HepG2 (cell line): ENCODE results near the gene SPTAN1. TPM values are rescaled to one million over a fixed set of nuclear protein-coding genes. Genes with fewer than 3 reads are reported as not detected.

Experiments used
- ATAC-seq: fragments of 200-7000 bp; cut with Tn5 transposase; 3 replicates; pipeline ENCODE4 v1.9.1; 2020; ENCODE audit warnings: mild to moderate bottlenecking, moderate library complexity
- BruUV-seq: library from RNA; stranded (reverse); fragments of 400-500 nt; replicated peaks from 2 replicates; lab custom pipeline; 2021; lab: Mats Ljungman, UMichigan
- CTCF ChIA-PET: fragments of 300-600 bp; formaldehyde crosslinking; extraction: SDS; loops from one replicate; lab custom pipeline; 2021; ENCODE audit warnings: low total read pairs, inconsistent platforms, low intra/inter-chr PET ratio; lab: Yijun Ruan, JAX
- POLR2A ChIA-PET: fragments of 350-600 bp; sonication (Branson Sonifier 250); formaldehyde crosslinking; loops from one replicate; lab custom pipeline; 2020; ENCODE audit warnings: antibody characterized with exemption, inconsistent platforms; lab: Yijun Ruan, JAX
- DNase-seq: peaks from one replicate; pipeline ENCODE4 v3.0.0-alpha.2; 2015; ENCODE audit warnings: low spot score
- FAIRE-seq: peaks from 3 replicates; lab custom pipeline; 2011; peaks lifted over from hg19 to GRCh38; lab: Jason Lieb, UNC
- H2AFZ ChIP-seq: one replicate; pipeline ENCODE4 v1.6.1; 2011; ENCODE audit warnings: low read length, inconsistent platforms
- H3K27ac ChIP-seq: fragments of 300-600 bp; 3 replicates; pipeline ENCODE4 v1.8.0; 2011; ENCODE audit warnings: mixed run types, mild to moderate bottlenecking, mixed read lengths, low read length, inconsistent platforms; ENCODE audit not compliant: insufficient read depth; ENCODE audit errors: extremely low read length
- H3K27me3 ChIP-seq, 2 experiments: fragments of 200-600 bp in 1 of 2; 2 replicates in 1 of 2; 3 replicates in 1 of 2; pipeline versions ENCODE4 v1.6.0 to v1.8.0; 2011; ENCODE audit warnings: low read length in 2 of 2, mild to moderate bottlenecking in 2 of 2, moderate library complexity in 2 of 2, inconsistent platforms in 1 of 2; ENCODE audit not compliant: insufficient read depth in 2 of 2, control insufficient read depth in 1 of 2
- H3K36me3 ChIP-seq, 2 experiments: fragments of 200-600 bp in 1 of 2; replicated peaks in 1 of 2; 2 replicates in 1 of 2; 3 replicates in 1 of 2; pipeline versions ENCODE4 v1.5.1 to v1.8.0; 2011; ENCODE audit warnings: low read length in 2 of 2, inconsistent platforms in 1 of 2; ENCODE audit not compliant: insufficient read depth in 2 of 2, control insufficient read depth in 1 of 2
- H3K4me1 ChIP-seq: 2 replicates; pipeline ENCODE4 v1.5.1; 2012; ENCODE audit warnings: low read length, inconsistent platforms; ENCODE audit not compliant: insufficient read depth
- H3K4me2 ChIP-seq: 2 replicates; pipeline ENCODE4 v1.6.0; 2011; ENCODE audit warnings: low read depth, low read length, inconsistent platforms
- H3K4me3 ChIP-seq, 3 experiments: fragments of 200-600 bp in 1 of 3; sonication (generic), shearing (Covaris generic) in 1 of 3; replicated peaks in 1 of 3; 2 replicates each; pipeline ENCODE4 v1.5.1; 2011 to 2016; ENCODE audit warnings: low read length in 3 of 3, inconsistent platforms in 2 of 3, low read depth in 2 of 3, mild to moderate bottlenecking in 2 of 3, control low read depth in 1 of 3, mixed read lengths in 1 of 3; ENCODE audit not compliant: insufficient read depth in 1 of 3
- H3K79me2 ChIP-seq: one replicate; pipeline ENCODE4 v1.6.1; 2011; ENCODE audit warnings: low read length, inconsistent platforms; ENCODE audit not compliant: insufficient read depth
- H3K9ac ChIP-seq: 2 replicates; pipeline ENCODE4 v1.6.0; 2011; ENCODE audit warnings: mild to moderate bottlenecking, low read depth, low read length, inconsistent platforms; ENCODE audit not compliant: insufficient read depth
- H3K9me3 ChIP-seq: 2 replicates; pipeline ENCODE4 v1.5.1; 2012; ENCODE audit warnings: mild to moderate bottlenecking, low read length
- H4K20me1 ChIP-seq: 2 replicates; pipeline ENCODE4 v1.6.0; 2011; ENCODE audit warnings: inconsistent platforms, mild to moderate bottlenecking, low read length, moderate library complexity; ENCODE audit not compliant: insufficient read depth
- CAMTA2 ChIP-seq: sonication (generic); formaldehyde crosslinking; IDR thresholded peaks from 2 replicates; pipeline ENCODE4 v1.4.0; 2020; ENCODE audit warnings: mild to moderate bottlenecking, missing genetic modification reagents, borderline replicate concordance
- CHCHD3 ChIP-seq: sonication (generic); formaldehyde crosslinking; IDR thresholded peaks from 2 replicates; pipeline ENCODE4 v1.8.0; 2022; ENCODE audit warnings: mild to moderate bottlenecking, missing genetic modification reagents, moderate library complexity
- EEA1 ChIP-seq: sonication (generic); formaldehyde crosslinking; IDR thresholded peaks from 2 replicates; pipeline ENCODE4 v1.5.1; 2020; ENCODE audit warnings: mild to moderate bottlenecking, missing genetic modification reagents, borderline replicate concordance
- ELF3 ChIP-seq: IDR thresholded peaks from 2 replicates; pipeline ENCODE4 v1.6.1; 2016; ENCODE audit warnings: missing genetic modification reagents, missing compliant biosample characterization
- JUN ChIP-seq: sonication (generic); formaldehyde crosslinking; IDR thresholded peaks from 2 replicates; pipeline ENCODE4 v1.4.0; 2020; ENCODE audit warnings: mild to moderate bottlenecking, missing genetic modification reagents
- KDM4B ChIP-seq: sonication (generic); formaldehyde crosslinking; IDR thresholded peaks from 2 replicates; pipeline ENCODE4 v1.4.0; 2020; ENCODE audit warnings: missing genetic modification reagents
- NRL ChIP-seq: sonication (generic); formaldehyde crosslinking; IDR thresholded peaks from 2 replicates; pipeline ENCODE4 v1.5.0; 2020; ENCODE audit warnings: missing genetic modification reagents, mild to moderate bottlenecking, moderate library complexity, borderline replicate concordance
- XRCC5 ChIP-seq: fragments of 200-400 bp; formaldehyde crosslinking; optimal IDR thresholded peaks from 2 replicates; pipeline ENCODE3; 2017; ENCODE audit warnings: mild to moderate bottlenecking, low read length
- ZKSCAN1 ChIP-seq: fragments of 150-350 bp; IDR thresholded peaks from 2 replicates; pipeline ENCODE4 v1.6.1; 2014; ENCODE audit warnings: low read length
- ZNF124 ChIP-seq: sonication (generic); formaldehyde crosslinking; IDR thresholded peaks from 2 replicates; pipeline ENCODE4 v1.4.0; 2020; ENCODE audit warnings: missing genetic modification reagents
- ZNF18 ChIP-seq: sonication (generic); formaldehyde crosslinking; IDR thresholded peaks from 2 replicates; pipeline ENCODE4 v1.8.0; 2022; ENCODE audit warnings: mild to moderate bottlenecking, missing genetic modification reagents; ENCODE audit not compliant: insufficient replicate concordance
- ZNF292 ChIP-seq: sonication (generic); formaldehyde crosslinking; IDR thresholded peaks from 2 replicates; pipeline ENCODE4 v1.8.1; 2022; ENCODE audit warnings: mild to moderate bottlenecking, low read depth, missing genetic modification reagents, borderline replicate concordance
- ZNF33A ChIP-seq: sonication (generic); formaldehyde crosslinking; IDR thresholded peaks from 2 replicates; pipeline ENCODE4 v1.5.1; 2020; ENCODE audit warnings: missing genetic modification reagents, mild to moderate bottlenecking, moderate library complexity, borderline replicate concordance
- WGBS: methylation state at CpG from one replicate; pipeline ENCODE4 v1.1.6; 2017; ENCODE audit warnings: low lambda C conversion rate; 5-methylcytosine and 5-hydroxymethylcytosine counted together
- in situ Hi-C: cut with HindIII; loops from 2 replicates; pipeline ENCODE4 v1.10.0; 2017; ENCODE audit warnings: low pct_unique_long_range_greater_than_20kb; ENCODE audit not compliant: extremely low pct_ligation_motif_present
- intact Hi-C: fragments of 100-400 bp; cut with micrococcal nuclease; formaldehyde crosslinking; loops from one replicate; pipeline ENCODE4 v1.10.0; 2022; ENCODE audit not compliant: unreplicated experiment
- polyA plus RNA-seq, 8 experiments: library from polyadenylated mRNA; depleted of rRNA in 3 of 8; stranded (reverse) in 7 of 8; unstranded in 1 of 8; fragments of >200 nt; fragmentation: Illumina TruSeq in 4 of 8; extraction: Trizol in 4 of 8; gene quantifications; 2 replicates each; pipeline versions ENCODE4 v1.2.1 to v1.2.3, GENCODE V29; 2011 to 2016; ENCODE audit warnings: low read depth in 4 of 8, missing spikeins in 1 of 8, mixed read lengths in 1 of 8; ENCODE audit not compliant: insufficient read depth in 1 of 8
- total RNA-seq, 5 experiments: library from RNA; depleted of rRNA; stranded (reverse); fragments of >200 nt; fragmentation: Illumina TruSeq; extraction: Trizol; gene quantifications; 2 replicates each; pipeline ENCODE4 v1.2.3, GENCODE V29; 2016; ENCODE audit warnings: low read depth in 1 of 5
- TF ChIP-seq, protein P1 (sequence below): sonication (generic); formaldehyde crosslinking; IDR thresholded peaks from 2 replicates; pipeline ENCODE4 v1.4.0; 2020; ENCODE audit warnings: mild to moderate bottlenecking, missing genetic modification reagents
- TF ChIP-seq, protein P2 (sequence below): sonication (generic); formaldehyde crosslinking; IDR thresholded peaks from 2 replicates; pipeline ENCODE4 v1.4.0; 2020; ENCODE audit warnings: mild to moderate bottlenecking, missing genetic modification reagents

Gene SPTAN1
- total and polyA plus RNA-seq, 2 of the 13 experiments (the other 11 are each of a cell fraction or from before 2014, with no cell fraction given), result 106 to 111 TPM

GRCh38 chr9:128555180-128555721 is 2.9 kb downstream of the SPTAN1 start (continued):
- TF ChIP-seq ZNF18 (CRISPR knock-in tag) (no peak), XRCC5 (no peak), ELF3 (CRISPR knock-in tag) (peak; percentile 26; the same call in 1 of the 2 replicates), EEA1 (CRISPR knock-in tag) (no peak)
- TF ChIP-seq, protein P1, sequence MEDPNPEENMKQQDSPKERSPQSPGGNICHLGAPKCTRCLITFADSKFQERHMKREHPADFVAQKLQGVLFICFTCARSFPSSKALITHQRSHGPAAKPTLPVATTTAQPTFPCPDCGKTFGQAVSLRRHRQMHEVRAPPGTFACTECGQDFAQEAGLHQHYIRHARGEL, result no peak
- TF ChIP-seq, all 625 proteins: peak for 51

- intact Hi-C loops, result loop anchor here (5.0 kb wide), 1 partner anchor 119 kb away; no protein-coding TSS in a partner anchor
- ChIA-PET POLR2A (interaction anchor here (2.3 kb wide), 1 partner anchor 79 kb away, joined by 12 read pairs; no protein-coding TSS in a partner anchor), CTCF (no interaction called here)
- no peak overlapping the region for H3K4me3 ChIP-seq
- no peak for FAIRE-seq
- TF ChIP-seq ZKSCAN1 (no peak), NRL (CRISPR knock-in tag) (no peak), CHCHD3 (CRISPR knock-in tag) (no peak), ZNF33A (CRISPR knock-in tag) (no peak), CAMTA2 (CRISPR knock-in tag) (no peak), JUN (CRISPR knock-in tag) (no peak), ZNF292 (CRISPR knock-in tag) (no peak), ZNF124 (CRISPR knock-in tag) (no peak), KDM4B (no peak)
- TF ChIP-seq, protein P2, sequence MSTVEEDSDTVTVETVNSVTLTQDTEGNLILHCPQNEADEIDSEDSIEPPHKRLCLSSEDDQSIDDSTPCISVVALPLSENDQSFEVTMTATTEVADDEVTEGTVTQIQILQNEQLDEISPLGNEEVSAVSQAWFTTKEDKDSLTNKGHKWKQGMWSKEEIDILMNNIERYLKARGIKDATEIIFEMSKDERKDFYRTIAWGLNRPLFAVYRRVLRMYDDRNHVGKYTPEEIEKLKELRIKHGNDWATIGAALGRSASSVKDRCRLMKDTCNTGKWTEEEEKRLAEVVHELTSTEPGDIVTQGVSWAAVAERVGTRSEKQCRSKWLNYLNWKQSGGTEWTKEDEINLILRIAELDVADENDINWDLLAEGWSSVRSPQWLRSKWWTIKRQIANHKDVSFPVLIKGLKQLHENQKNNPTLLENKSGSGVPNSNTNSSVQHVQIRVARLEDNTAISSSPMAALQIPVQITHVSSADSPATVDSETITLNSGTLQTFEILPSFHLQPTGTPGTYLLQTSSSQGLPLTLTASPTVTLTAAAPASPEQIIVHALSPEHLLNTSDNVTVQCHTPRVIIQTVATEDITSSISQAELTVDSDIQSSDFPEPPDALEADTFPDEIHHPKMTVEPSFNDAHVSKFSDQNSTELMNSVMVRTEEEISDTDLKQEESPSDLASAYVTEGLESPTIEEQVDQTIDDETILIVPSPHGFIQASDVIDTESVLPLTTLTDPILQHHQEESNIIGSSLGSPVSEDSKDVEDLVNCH, result no peak
- TF ChIP-seq, all 625 proteins: peak for 0
- Histone ChIP-seq H3K79me2 (peaks cover 56% of the 10 kb centered on the region), H3K9ac (no peak overlapping the region), H3K27ac (peak overlapping the region; percentile 14), H3K9me3 (no peaks in the 10 kb centered on the region), H3K4me2 (peak overlapping the region; percentile 63), H4K20me1 (peaks cover 30% of the 10 kb centered on the region), H3K36me3 (no peaks in the 10 kb centered on the region), H3K27me3 (no peaks in the 10 kb centered on the region; a peak in 1 of 5 replicates), H2AFZ (no peak overlapping the region), H3K4me1 (peaks cover 67% of the 10 kb centered on the region)
- 96% methylated on average over 2 of the region's 2 CpGs for WGBS
- in situ Hi-C loops, result no loop called here
- no TSS peak for BruUV-seq
- no peak for ATAC-seq
- no peak for DNase-seq
Observed at GRCh38 chr9:128556276-128556675, 3.9 kb downstream of the SPTAN1 start.
